BE2C (cell line): ENCODE results near the gene KIF23.

Experiments used
- DNase-seq: peaks from one replicate; pipeline ENCODE4 v3.0.0-alpha.2; 2020
- H3K27me3 ChIP-seq: fragments of 250-450 bp; sonication (Bioruptor Pico); 2 replicates; pipeline ENCODE4 v1.5.1; 2020; ENCODE audit warnings: mild to moderate bottlenecking
- H3K36me3 ChIP-seq: fragments of 250-450 bp; sonication (Bioruptor Pico); 2 replicates; pipeline ENCODE4 v1.5.1; 2020; ENCODE audit warnings: mild to moderate bottlenecking
- H3K4me1 ChIP-seq: fragments of 250-450 bp; sonication (Bioruptor Pico); 2 replicates; pipeline ENCODE4 v1.5.1; 2020
- H3K4me3 ChIP-seq: 2 replicates; pipeline ENCODE4 v1.5.1; 2011; ENCODE audit warnings: low read depth, low read length
- H3K9me3 ChIP-seq: fragments of 250-450 bp; sonication (Bioruptor Pico); 2 replicates; pipeline ENCODE4 v1.5.1; 2020
- CTCF ChIP-seq: IDR thresholded peaks from 2 replicates; pipeline ENCODE4 v1.5.1; 2012; ENCODE audit warnings: mild to moderate bottlenecking, low read depth, low read length

KIF23 gene

GRCh38 chr15:69421498-69421897 is 7.3 kb downstream of the KIF23 start:
- Histone ChIP-seq H3K4me3 (no peak overlapping the region), H3K27me3 (no peaks in the 10 kb centered on the region), H3K4me1 (no peaks in the 10 kb centered on the region), H3K9me3 (no peaks in the 10 kb centered on the region), H3K36me3 (peaks cover 75% of the 10 kb centered on the region)
- no peak for DNase-seq
- TF ChIP-seq CTCF = no peak

GRCh38 chr15:69422336-69422895 is 8.3 kb downstream of the KIF23 start:
- H3K4me1 ChIP-seq = no peaks in the 10 kb centered on the region
- H3K36me3 ChIP-seq = peaks cover 85% of the 10 kb centered on the region
- no peak for DNase-seq

GRCh38 chr15:69424001-69424400 is 9.9 kb downstream of the KIF23 start:
- TF ChIP-seq CTCF = no peak
- no peak for DNase-seq
- H3K27me3 ChIP-seq = no peaks in the 10 kb centered on the region
- peaks cover 88% of the 10 kb centered on the region for H3K36me3 ChIP-seq
- no peaks in the 10 kb centered on the region for H3K4me1 ChIP-seq
- H3K9me3 ChIP-seq = no peaks in the 10 kb centered on the region
- H3K4me3 ChIP-seq = no peak overlapping the region

More at GRCh38 chr15:69422336-69422895, 8.3 kb downstream of the KIF23 start:
- Histone ChIP-seq H3K27me3 (no peaks in the 10 kb centered on the region), H3K9me3 (no peaks in the 10 kb centered on the region), H3K4me3 (no peak overlapping the region)
- TF ChIP-seq CTCF = no peak

- Histone ChIP-seq H3K9me3 (no peaks in the 10 kb centered on the region), H3K4me1 (no peaks in the 10 kb centered on the region), H3K27me3 (no peaks in the 10 kb centered on the region), H3K36me3 (peaks cover 88% of the 10 kb centered on the region), H3K4me3 (no peak overlapping the region)
- DNase-seq = no peak
- TF ChIP-seq CTCF = no peak
Observed at GRCh38 chr15:69424748-69425413, 10.7 kb downstream of the KIF23 start.

GRCh38 chr15:69433831-69434230 is 19.7 kb downstream of the KIF23 start:
- Histone ChIP-seq H3K36me3 (peaks cover 88% of the 10 kb centered on the region), H3K9me3 (no peaks in the 10 kb centered on the region), H3K4me1 (no peaks in the 10 kb centered on the region), H3K27me3 (no peaks in the 10 kb centered on the region), H3K4me3 (no peak overlapping the region)
- TF ChIP-seq CTCF = no peak
- no peak for DNase-seq

GRCh38 chr15:69434238-69434637 is 20.1 kb downstream of the KIF23 start:
- H3K36me3 ChIP-seq = peaks cover 88% of the 10 kb centered on the region
- no peak overlapping the region for H3K4me3 ChIP-seq
- H3K4me1 ChIP-seq = no peaks in the 10 kb centered on the region
- no peaks in the 10 kb centered on the region for H3K27me3 ChIP-seq
- no peaks in the 10 kb centered on the region for H3K9me3 ChIP-seq
- no peak for DNase-seq
- no peak for TF ChIP-seq CTCF
